Measurements from ENCODE around the gene STK11IP. TPM values are rescaled to one million over a fixed set of nuclear protein-coding genes. Genes with fewer than 3 reads are reported as not detected.

Gene STK11IP
- total RNA-seq, 1 experiment from 2014 or later: 40.6 TPM

- Histone ChIP-seq H3K27ac (no peak overlapping the region), H3K4me3 (no peak overlapping the region), H3K9me3 (ENCODE audit: insufficient read depth, low read depth) (no peaks in the 10 kb centered on the region), H3K27me3 (ENCODE audit: insufficient read depth, low read depth) (no peaks in the 10 kb centered on the region), H3K4me1 (replicated peaks; ENCODE audit: insufficient read depth) (peaks cover 12% of the 10 kb centered on the region), H3K36me3 (ENCODE audit: low read depth) (no peaks in the 10 kb centered on the region), H3K79me2 (ENCODE audit: low read depth) (no peaks in the 10 kb centered on the region), H2AFZ (no peak overlapping the region), H4K20me1 (ENCODE audit: insufficient read depth) (no peaks in the 10 kb centered on the region), H3F3A (ENCODE audit: insufficient read depth, low read depth) (peaks cover 25% of the 10 kb centered on the region), H3K9me2 (ENCODE audit: insufficient read depth) (no peaks in the 10 kb centered on the region), H3K4me2 (no peak overlapping the region)
- POLR2A ChIA-PET (ENCODE audit: unreplicated experiment): no interaction called here
- CTCF ChIA-PET: no interaction called here
- intact Hi-C loops (cut with micrococcal nuclease; ENCODE audit: unreplicated experiment): no loop called here
- TF ChIP-seq CTCF (conservative IDR thresholded peaks at IDR 0.05) (no peak), EZH2 (IDR thresholded peaks at IDR 0.05; ENCODE audit: low read depth) (no peak)
- no TSS peak for BruUV-seq (replicated peaks)
- no peak for DNase-seq
Observed at GRCh38 chr2:219592736-219593135, 4.9 kb upstream of the STK11IP start.

- no peak for TF ChIP-seq CTCF (conservative IDR thresholded peaks at IDR 0.05)
- TF ChIP-seq EZH2 (IDR thresholded peaks at IDR 0.05; ENCODE audit: low read depth): no peak
- Histone ChIP-seq H3K9me2 (ENCODE audit: insufficient read depth) (no peaks in the 10 kb centered on the region), H3K4me1 (replicated peaks; ENCODE audit: insufficient read depth) (peaks cover 12% of the 10 kb centered on the region), H2AFZ (no peak overlapping the region), H3F3A (ENCODE audit: insufficient read depth, low read depth) (peaks cover 25% of the 10 kb centered on the region), H4K20me1 (ENCODE audit: insufficient read depth) (no peaks in the 10 kb centered on the region), H3K9me3 (ENCODE audit: insufficient read depth, low read depth) (no peaks in the 10 kb centered on the region), H3K27me3 (ENCODE audit: insufficient read depth, low read depth) (no peaks in the 10 kb centered on the region), H3K4me2 (no peak overlapping the region), H3K79me2 (ENCODE audit: low read depth) (no peaks in the 10 kb centered on the region), H3K27ac (no peak overlapping the region), H3K4me3 (no peak overlapping the region), H3K36me3 (ENCODE audit: low read depth) (no peaks in the 10 kb centered on the region)
- ChIA-PET POLR2A (ENCODE audit: unreplicated experiment) (no interaction called here), CTCF (no interaction called here)
- intact Hi-C loops (cut with micrococcal nuclease; ENCODE audit: unreplicated experiment): no loop called here
- no peak for DNase-seq
- no TSS peak for BruUV-seq (replicated peaks)
Observed at GRCh38 chr2:219593154-219593553, 4.5 kb upstream of the STK11IP start.

GRCh38 chr2:219595256-219595655 is 2.4 kb upstream of the STK11IP start:
- ChIA-PET CTCF (interaction anchor here (0.7 kb wide), 1 partner anchor 24 kb away, joined by 5 read pairs; the partner anchor contains the start of gene OBSL1), POLR2A (ENCODE audit: unreplicated experiment) (interaction anchor here (0.6 to 0.7 kb wide), 2 partner anchors 24 to 26 kb away, joined by 3 to 6 read pairs; no protein-coding TSS in a partner anchor)
- Histone ChIP-seq H3F3A (ENCODE audit: insufficient read depth, low read depth) (peaks cover 25% of the 10 kb centered on the region), H3K9me2 (ENCODE audit: insufficient read depth) (no peaks in the 10 kb centered on the region), H3K79me2 (ENCODE audit: low read depth) (peaks cover 15% of the 10 kb centered on the region; the same call in 1 of the 2 replicates), H2AFZ (no peak overlapping the region), H3K27me3 (ENCODE audit: insufficient read depth, low read depth) (no peaks in the 10 kb centered on the region), H3K4me3 (no peak overlapping the region), H3K4me2 (no peak overlapping the region), H3K27ac (no peak overlapping the region), H4K20me1 (ENCODE audit: insufficient read depth) (no peaks in the 10 kb centered on the region), H3K9me3 (ENCODE audit: insufficient read depth, low read depth) (no peaks in the 10 kb centered on the region), H3K36me3 (ENCODE audit: low read depth) (no peaks in the 10 kb centered on the region), H3K4me1 (replicated peaks; ENCODE audit: insufficient read depth) (peaks cover 19% of the 10 kb centered on the region)
- BruUV-seq (replicated peaks): no TSS peak
- intact Hi-C loops (cut with micrococcal nuclease; ENCODE audit: unreplicated experiment): no loop called here
- no peak for TF ChIP-seq CTCF (conservative IDR thresholded peaks at IDR 0.05)
- TF ChIP-seq EZH2 (IDR thresholded peaks at IDR 0.05; ENCODE audit: low read depth): no peak
- DNase-seq: no peak

All from PC-9 (cell line).